ENCODE measurements around the gene CELSR3. TPM values are rescaled to one million over a fixed set of nuclear protein-coding genes. Genes with fewer than 3 reads are reported as not detected.

CELSR3 gene
- total RNA-seq, 1 experiment from 2014 or later, result 24.9 TPM

DNA sequence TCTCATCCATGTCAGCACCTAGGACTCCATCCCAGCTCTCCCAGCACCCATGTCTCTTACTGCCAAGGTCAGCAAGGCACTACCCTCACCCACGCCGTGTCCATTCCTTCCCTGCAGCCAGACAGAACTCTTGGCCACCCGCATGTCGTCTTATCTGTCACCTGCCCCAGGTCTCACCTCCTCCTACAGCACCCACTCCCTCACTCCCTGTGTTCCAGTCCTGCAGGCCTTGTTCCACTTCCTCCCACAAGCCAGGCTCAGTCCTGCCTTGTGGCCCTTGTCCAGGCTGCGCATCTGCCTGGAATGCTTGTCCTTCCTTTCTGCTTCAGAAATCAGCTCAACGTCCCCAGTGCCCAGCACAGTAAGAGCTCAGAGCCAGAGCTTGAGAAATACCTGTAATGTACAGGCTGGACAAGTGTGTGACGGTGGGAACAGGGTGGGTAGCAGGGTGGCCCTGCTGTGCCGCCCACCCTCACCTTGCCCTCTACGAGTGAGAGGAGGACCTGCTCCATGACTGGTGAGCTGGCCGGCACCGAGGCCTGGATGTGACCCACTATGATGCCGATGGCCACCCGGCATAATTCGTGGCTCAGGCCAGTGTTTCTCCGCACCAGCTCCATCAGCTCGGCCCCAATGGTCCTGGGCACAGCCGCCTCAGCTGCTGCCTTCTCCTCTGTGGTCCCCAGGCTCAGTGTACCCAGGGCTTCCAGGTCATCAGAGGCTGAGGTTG lies 18.3 kb upstream of the CELSR3 start:
- no peak overlapping the region for H3K27ac Mint-ChIP-seq (ENCODE audit: unreplicated experiment)

GRCh38 chr3:48679411-48680391 lies 17.0 kb upstream of the CELSR3 start:
- BruUV-seq (replicated peaks), result no TSS peak
- CTCF ChIA-PET, result no interaction called here
- Mint-ChIP-seq H3K36me3 (ENCODE audit: insufficient read depth, unreplicated experiment) (peaks cover 40% of the 10 kb centered on the region), H3K4me1 (ENCODE audit: low read depth, unreplicated experiment) (peaks cover 26% of the 10 kb centered on the region), H3K27me3 (ENCODE audit: unreplicated experiment) (no peaks in the 10 kb centered on the region), H3K4me3 (ENCODE audit: low read depth, unreplicated experiment) (no peak overlapping the region), H3K9me3 (ENCODE audit: low read depth, unreplicated experiment) (no peaks in the 10 kb centered on the region), H3K27ac (ENCODE audit: unreplicated experiment) (no peak overlapping the region)
- no peak for TF ChIP-seq CTCF (IDR thresholded peaks at IDR 0.05; ENCODE audit: unreplicated experiment)
- intact Hi-C loops (cut with micrococcal nuclease; ENCODE audit: unreplicated experiment), result no loop called here
- DNase-seq, result no peak

More for the DNA sequence above, 18.3 kb upstream of the CELSR3 start:
- H3K36me3 Mint-ChIP-seq (ENCODE audit: insufficient read depth, unreplicated experiment), result peaks cover 52% of the 10 kb centered on the region
- H3K4me1 Mint-ChIP-seq (ENCODE audit: low read depth, unreplicated experiment), result peaks cover 29% of the 10 kb centered on the region
- no peak overlapping the region for H3K4me3 Mint-ChIP-seq (ENCODE audit: low read depth, unreplicated experiment)
- intact Hi-C loops (cut with micrococcal nuclease; ENCODE audit: unreplicated experiment), result no loop called here
- DNase-seq, result no peak
- BruUV-seq (replicated peaks), result no TSS peak
- CTCF ChIA-PET, result interaction anchor here (0.5 to 0.6 kb wide), 2 partner anchors 9 to 169 kb away, joined by 3 to 4 read pairs; no protein-coding TSS in a partner anchor
- no peak for TF ChIP-seq CTCF (IDR thresholded peaks at IDR 0.05; ENCODE audit: unreplicated experiment)
- H3K27me3 Mint-ChIP-seq (ENCODE audit: unreplicated experiment), result no peaks in the 10 kb centered on the region
- H3K9me3 Mint-ChIP-seq (ENCODE audit: low read depth, unreplicated experiment), result no peaks in the 10 kb centered on the region

DNA sequence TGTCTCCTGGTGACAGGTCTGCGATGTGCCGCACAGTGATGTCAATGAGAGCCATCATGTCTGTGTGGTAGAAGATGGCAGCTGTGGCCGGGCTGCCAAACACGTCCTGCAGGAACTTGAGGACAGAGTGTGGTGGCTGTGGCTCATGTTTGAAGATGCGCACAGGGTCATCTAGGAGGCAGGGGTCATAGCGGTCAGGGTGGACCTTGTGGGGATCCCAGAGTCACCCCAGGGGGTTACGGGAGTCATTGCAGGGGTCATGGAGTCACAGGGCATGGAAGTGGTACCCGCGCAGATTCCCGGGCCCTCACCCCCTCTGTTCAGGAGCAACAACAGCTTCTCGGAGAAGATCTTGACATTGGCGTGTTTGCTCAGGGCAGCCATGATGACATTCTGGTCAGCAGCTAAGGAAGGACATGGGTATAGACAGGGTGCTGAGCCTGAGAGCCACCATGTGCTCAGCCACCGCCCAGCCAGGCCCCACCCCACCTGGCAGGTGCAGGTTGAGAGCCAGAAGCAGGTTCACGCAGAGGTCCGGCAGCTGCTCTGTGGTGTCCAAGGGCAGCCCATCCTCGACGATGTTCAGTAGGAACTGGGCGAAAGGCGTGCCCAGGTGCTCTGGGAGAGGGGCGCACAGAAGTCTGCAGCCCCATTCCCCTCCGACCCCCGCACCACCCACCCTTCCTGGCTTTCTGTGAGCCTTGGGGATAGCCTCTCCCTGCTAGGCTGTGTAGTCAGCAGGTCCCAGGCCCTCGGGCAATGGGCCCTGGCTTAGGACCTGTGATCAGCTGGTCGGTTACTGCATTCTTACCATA lies 16.1 kb upstream of the CELSR3 start:
- Mint-ChIP-seq H3K4me1 (ENCODE audit: low read depth, unreplicated experiment) (peaks cover 16% of the 10 kb centered on the region), H3K9me3 (ENCODE audit: low read depth, unreplicated experiment) (no peaks in the 10 kb centered on the region), H3K27ac (ENCODE audit: unreplicated experiment) (no peak overlapping the region), H3K4me3 (ENCODE audit: low read depth, unreplicated experiment) (no peak overlapping the region), H3K36me3 (ENCODE audit: insufficient read depth, unreplicated experiment) (peaks cover 37% of the 10 kb centered on the region), H3K27me3 (ENCODE audit: unreplicated experiment) (no peaks in the 10 kb centered on the region)
- DNase-seq, result no peak
- TF ChIP-seq CTCF (IDR thresholded peaks at IDR 0.05; ENCODE audit: unreplicated experiment), result no peak
- CTCF ChIA-PET, result no interaction called here
- intact Hi-C loops (cut with micrococcal nuclease; ENCODE audit: unreplicated experiment), result no loop called here
- BruUV-seq (replicated peaks), result no TSS peak

DNA sequence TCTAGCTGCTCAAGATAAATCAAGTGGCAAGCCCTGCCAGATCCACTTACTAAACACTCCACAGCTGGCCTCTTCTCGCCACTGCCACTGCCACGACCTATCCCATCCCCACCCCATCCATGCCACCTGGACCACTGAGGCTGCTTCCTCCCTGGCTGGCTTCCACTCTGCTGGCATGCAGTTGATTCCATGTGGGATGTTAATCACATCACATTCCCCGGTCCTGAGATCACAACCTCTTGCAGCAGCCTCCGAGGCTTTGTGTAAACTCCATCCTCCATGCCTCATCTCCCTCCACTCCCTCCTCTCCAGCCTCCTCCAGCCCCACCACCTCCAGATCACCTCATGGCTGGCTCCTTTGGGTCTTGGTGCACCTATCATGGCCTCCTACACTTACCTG lies 15.4 kb upstream of the CELSR3 start:
- H3K9me3 Mint-ChIP-seq (ENCODE audit: low read depth, unreplicated experiment), result no peaks in the 10 kb centered on the region
- no peak for TF ChIP-seq CTCF (IDR thresholded peaks at IDR 0.05; ENCODE audit: unreplicated experiment)
- no peak for DNase-seq
- H3K27ac Mint-ChIP-seq (ENCODE audit: unreplicated experiment), result no peak overlapping the region
- intact Hi-C loops (cut with micrococcal nuclease; ENCODE audit: unreplicated experiment), result no loop called here
- H3K27me3 Mint-ChIP-seq (ENCODE audit: unreplicated experiment), result no peaks in the 10 kb centered on the region
- H3K4me3 Mint-ChIP-seq (ENCODE audit: low read depth, unreplicated experiment), result no peak overlapping the region
- H3K4me1 Mint-ChIP-seq (ENCODE audit: low read depth, unreplicated experiment), result peaks cover 9% of the 10 kb centered on the region
- BruUV-seq (replicated peaks), result no TSS peak
- H3K36me3 Mint-ChIP-seq (ENCODE audit: insufficient read depth, unreplicated experiment), result peaks cover 37% of the 10 kb centered on the region
- CTCF ChIA-PET, result no interaction called here

All from Calu3 (cell line).